K562 treated with DMSO at 1 percent for 48 hours (cell line): ENCODE results near the gene DNAJB2. TPM values are rescaled to one million over a fixed set of nuclear protein-coding genes. Genes with fewer than 3 reads are reported as not detected.

Experiments used
- total RNA-seq: library from RNA; unstranded; fragments of 300-600 nt; gene quantifications from 2 replicates; pipeline ENCODE4 v1.2.3, GENCODE V29; 2022; ENCODE audit warnings: low replicate concordance; ENCODE audit errors: extremely low read depth

DNAJB2 gene
- not detected in 2 replicates for total RNA-seq

GRCh38 chr2:219279151-219279915 lies at the start of gene DNAJB2:
TSS of gene DNAJB2 (plus strand) at chr2:219279366. CDS start at chr2:219279834, 468 bp downstream.

GRCh38 chr2:219245148-219245898 lies 33.8 kb upstream of the DNAJB2 start, which contains the start of the genes GLB1L and STK16:
TSS of gene GLB1L (minus strand) at chr2:219245444. CDS start at chr2:219243573, 1,871 bp downstream.
TSS of gene STK16 (plus strand) at chr2:219245479. CDS start at chr2:219246000, 521 bp downstream.

GRCh38 chr2:219252900-219253752 lies 26.0 kb upstream of the DNAJB2 start, which contains the start of gene TUBA4B:
TSS of gene TUBA4B (plus strand) at chr2:219253243. CDS start at chr2:219253408, 165 bp downstream.

GRCh38 chr2:219253753-219254589 lies 25.2 kb upstream of the DNAJB2 start, which contains the start of gene TUBA4A:
TSS of gene TUBA4A (minus strand) at chr2:219253918. CDS start at chr2:219253858, 60 bp downstream.

GRCh38 chr2:219309278-219309677 lies 30.1 kb downstream of the DNAJB2 start, which contains the start of gene PTPRN:
TSS of gene PTPRN (minus strand) at chr2:219309401. CDS start at chr2:219309332, 69 bp downstream.

GRCh38 chr2:219332542-219332941 lies 53.4 kb downstream of the DNAJB2 start, which contains the start of gene RESP18:
TSS of gene RESP18 (minus strand) at chr2:219332744.

Other genes starting within 250 kb of the DNAJB2 start
- not detected in 2 replicates for gene CFAP65, start 237.8 kb upstream of the DNAJB2 start, total RNA-seq
- gene IHH, start 218.4 kb upstream of the DNAJB2 start, total RNA-seq = not detected in 2 replicates
- gene NHEJ1, start 118.6 kb upstream of the DNAJB2 start, total RNA-seq = not detected in 2 replicates
- not detected in 2 replicates for gene SLC23A3, start 109.3 kb upstream of the DNAJB2 start, total RNA-seq
- not detected in 2 replicates for gene CNPPD1, start 102.4 kb upstream of the DNAJB2 start, total RNA-seq
- not detected in 2 replicates for gene RETREG2, start 101.1 kb upstream of the DNAJB2 start, total RNA-seq
- not detected in 2 replicates for gene ZFAND2B, start 72.6 kb upstream of the DNAJB2 start, total RNA-seq
- not detected in 2 replicates for gene ABCB6, start 60.4 kb upstream of the DNAJB2 start, total RNA-seq
- not detected in 2 replicates for gene ATG9A, start 49.7 kb upstream of the DNAJB2 start, total RNA-seq
- gene ANKZF1, start 49.6 kb upstream of the DNAJB2 start, total RNA-seq = not detected in 2 replicates
- not detected in 2 replicates for gene GLB1L, start 33.9 kb upstream of the DNAJB2 start, total RNA-seq
- gene STK16, start 33.9 kb upstream of the DNAJB2 start, total RNA-seq = not detected in 2 replicates
- not detected in 2 replicates for gene TUBA4B, start 26.1 kb upstream of the DNAJB2 start, total RNA-seq
- gene TUBA4A, start 25.4 kb upstream of the DNAJB2 start, total RNA-seq = not detected in 2 replicates
- gene PTPRN, start 30.0 kb downstream of the DNAJB2 start, total RNA-seq = not detected in 2 replicates
- gene RESP18, start 53.4 kb downstream of the DNAJB2 start, total RNA-seq = not detected in 2 replicates
- not detected in 2 replicates for gene DNPEP, start 108.5 kb downstream of the DNAJB2 start, total RNA-seq
- gene DES, start 139.0 kb downstream of the DNAJB2 start, total RNA-seq = not detected in 2 replicates
- not detected in 2 replicates for gene SPEG, start 155.5 kb downstream of the DNAJB2 start, total RNA-seq
- 259 TPM in 1 of 2 replicates, not detected in the other for gene GMPPA, start 219.5 kb downstream of the DNAJB2 start, total RNA-seq
- not detected in 2 replicates for gene ASIC4, start 235.1 kb downstream of the DNAJB2 start, total RNA-seq